GM19238 (cell line): ENCODE measurements around the gene PTOV1.
A peak's percentile ranks its signal among the peaks of the same experiment; 100 is the strongest.

Experiments used
- DNase-seq: peaks from one replicate; pipeline ENCODE4 v3.0.0; 2011; ENCODE audit warnings: low spot score; ENCODE audit not compliant: insufficient read length

The PTOV1 gene

GRCh38 chr19:49850487-49851342 lies at the start of gene PTOV1:
PTOV1 (plus strand) TSS chr19:49851159.
- DNase-seq = peak; percentile 98

DNA sequence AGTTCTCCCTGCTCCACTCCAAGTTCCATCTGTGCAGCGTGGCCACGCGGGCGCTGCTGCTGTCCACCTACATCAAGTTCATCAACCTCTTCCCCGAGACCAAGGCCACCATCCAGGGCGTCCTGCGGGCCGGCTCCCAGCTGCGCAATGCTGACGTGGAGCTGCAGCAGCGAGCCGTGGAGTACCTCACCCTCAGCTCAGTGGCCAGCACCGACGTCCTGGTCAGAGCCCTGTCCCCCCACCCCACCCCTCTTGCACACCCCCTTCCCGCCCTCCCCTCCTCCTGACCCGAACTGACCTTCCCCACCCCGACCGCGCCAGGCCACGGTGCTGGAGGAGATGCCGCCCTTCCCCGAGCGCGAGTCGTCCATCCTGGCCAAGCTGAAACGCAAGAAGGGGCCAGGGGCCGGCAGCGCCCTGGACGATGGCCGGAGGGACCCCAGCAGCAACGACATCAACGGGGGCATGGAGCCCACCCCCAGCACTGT lies 49.5 kb upstream of the PTOV1 start:
- DNase-seq = no peak

GRCh38 chr19:49801966-49802661 lies 48.8 kb upstream of the PTOV1 start:
- no peak for DNase-seq

DNA sequence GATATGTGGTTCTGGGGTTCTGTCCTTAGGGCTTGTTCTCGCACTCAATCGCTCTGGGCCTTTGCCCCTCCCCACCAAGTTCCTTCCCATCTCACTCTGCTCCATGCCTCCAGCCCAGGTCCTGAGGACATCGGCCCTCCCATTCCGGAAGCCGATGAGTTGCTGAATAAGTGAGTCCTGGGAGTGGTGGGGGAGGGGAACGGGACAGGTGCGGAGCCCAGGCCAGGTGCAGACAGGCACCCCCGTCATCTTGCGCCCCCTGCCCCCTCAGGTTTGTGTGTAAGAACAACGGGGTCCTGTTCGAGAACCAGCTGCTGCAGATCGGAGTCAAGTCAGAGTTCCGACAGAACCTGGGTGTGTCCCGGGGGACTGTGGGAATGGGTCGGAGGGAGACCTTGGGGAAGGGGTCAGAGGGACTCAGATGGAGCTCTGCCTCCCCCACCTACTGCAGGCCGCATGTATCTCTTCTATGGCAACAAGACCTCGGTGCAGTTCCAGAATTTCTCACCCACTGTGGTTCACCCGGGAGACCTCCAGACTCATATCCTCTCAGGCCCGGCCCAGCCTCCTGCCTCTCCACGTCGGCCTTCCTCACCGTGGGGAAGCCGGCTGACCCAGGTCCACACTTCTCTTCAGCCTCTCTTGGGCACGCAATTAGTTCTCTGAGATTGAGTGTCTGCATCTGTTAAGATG lies 48.0 kb upstream of the PTOV1 start:
- no peak for DNase-seq

DNA sequence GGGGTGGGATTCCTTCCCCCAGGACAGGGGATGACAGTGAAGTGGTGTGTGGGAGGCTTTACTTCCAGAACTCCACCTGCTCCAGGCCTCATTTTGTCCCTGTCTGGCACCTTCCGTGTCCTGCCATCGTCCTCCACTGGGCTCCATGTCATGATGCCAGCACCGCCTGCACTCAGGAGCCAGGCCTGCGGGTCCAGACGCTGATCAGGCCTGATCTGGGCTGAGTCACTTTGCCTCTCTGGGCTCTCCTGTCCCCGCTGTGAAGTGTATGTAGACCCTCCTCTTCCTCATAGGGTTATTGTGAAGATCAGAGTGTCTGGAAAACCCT lies 47.5 kb upstream of the PTOV1 start:
- no peak for DNase-seq

DNA sequence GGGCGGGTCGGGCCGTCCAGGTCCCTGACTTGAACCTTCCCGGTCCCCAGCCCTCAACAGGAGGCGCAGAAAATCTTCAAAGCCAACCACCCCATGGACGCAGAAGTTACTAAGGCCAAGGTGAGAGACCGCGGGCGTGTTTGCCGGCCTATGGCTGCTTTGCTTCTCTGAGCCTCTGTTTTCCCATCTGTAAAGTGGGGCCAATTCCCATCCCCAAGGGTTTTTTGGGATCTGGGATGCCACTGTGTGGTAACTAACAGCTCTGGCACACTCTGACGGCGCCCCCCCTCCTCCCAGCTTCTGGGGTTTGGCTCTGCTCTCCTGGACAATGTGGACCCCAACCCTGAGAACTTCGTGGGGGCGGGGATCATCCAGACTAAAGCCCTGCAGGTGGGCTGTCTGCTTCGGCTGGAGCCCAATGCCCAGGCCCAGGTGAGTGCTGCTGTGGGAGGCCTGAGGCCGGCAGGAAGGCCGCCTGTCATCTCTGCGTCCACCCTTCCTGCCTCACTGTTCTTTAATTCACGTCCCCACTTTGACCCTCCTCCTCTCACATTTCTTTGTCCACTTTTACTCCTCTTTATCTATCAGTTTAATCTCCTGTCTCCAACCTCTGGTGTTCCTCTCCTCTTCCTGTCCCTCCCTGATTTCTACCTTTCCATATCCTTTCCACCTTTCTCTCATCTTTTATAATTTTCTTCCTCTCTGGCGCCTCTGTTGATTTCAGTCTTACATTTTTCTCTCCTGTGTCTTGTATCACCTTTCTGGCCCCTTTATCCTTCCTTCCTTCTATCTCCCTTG lies 44.9 kb upstream of the PTOV1 start:
- no peak for DNase-seq

DNA sequence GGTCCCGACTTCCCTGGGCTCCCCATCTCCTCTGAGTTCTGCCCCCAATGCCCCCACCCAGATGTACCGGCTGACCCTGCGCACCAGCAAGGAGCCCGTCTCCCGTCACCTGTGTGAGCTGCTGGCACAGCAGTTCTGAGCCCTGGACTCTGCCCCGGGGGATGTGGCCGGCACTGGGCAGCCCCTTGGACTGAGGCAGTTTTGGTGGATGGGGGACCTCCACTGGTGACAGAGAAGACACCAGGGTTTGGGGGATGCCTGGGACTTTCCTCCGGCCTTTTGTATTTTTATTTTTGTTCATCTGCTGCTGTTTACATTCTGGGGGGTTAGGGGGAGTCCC lies 44.4 kb upstream of the PTOV1 start:
- no peak for DNase-seq

GRCh38 chr19:49807058-49807903 lies 43.7 kb upstream of the PTOV1 start:
- DNase-seq = no peak

GRCh38 chr19:49807904-49808675 lies 42.9 kb upstream of the PTOV1 start:
- DNase-seq = no peak

- peak; percentile 87 for DNase-seq
Measured at GRCh38 chr19:49808711-49809159, 42.2 kb upstream of the PTOV1 start.

- peak; percentile 45 for DNase-seq
Measured at GRCh38 chr19:49809160-49809940, 41.6 kb upstream of the PTOV1 start.

DNA sequence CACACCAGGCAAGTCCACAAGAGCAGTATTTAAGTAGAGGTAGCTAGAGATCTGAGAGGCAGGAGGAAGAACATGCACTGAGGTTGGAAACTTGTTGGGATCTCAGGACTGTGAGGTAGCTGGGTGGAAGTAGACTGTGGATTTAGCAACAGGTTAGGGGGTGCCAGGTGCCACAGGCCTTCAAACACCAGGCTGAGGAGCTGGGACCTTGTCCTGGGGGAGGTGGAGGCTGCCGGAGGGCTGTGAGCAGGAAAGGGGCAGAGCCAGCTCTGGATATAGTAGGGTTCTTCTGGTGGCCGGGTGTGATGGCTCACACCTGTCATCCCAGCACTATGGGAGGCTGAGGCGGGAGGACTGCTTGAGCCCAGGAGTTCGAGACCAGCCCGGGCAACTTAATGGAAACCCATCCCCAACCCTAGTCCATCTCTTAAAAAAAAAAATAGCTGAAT lies 41.0 kb upstream of the PTOV1 start:
- no peak for DNase-seq

- DNase-seq = no peak
Measured at GRCh38 chr19:49811328-49811727, 39.6 kb upstream of the PTOV1 start.

DNA sequence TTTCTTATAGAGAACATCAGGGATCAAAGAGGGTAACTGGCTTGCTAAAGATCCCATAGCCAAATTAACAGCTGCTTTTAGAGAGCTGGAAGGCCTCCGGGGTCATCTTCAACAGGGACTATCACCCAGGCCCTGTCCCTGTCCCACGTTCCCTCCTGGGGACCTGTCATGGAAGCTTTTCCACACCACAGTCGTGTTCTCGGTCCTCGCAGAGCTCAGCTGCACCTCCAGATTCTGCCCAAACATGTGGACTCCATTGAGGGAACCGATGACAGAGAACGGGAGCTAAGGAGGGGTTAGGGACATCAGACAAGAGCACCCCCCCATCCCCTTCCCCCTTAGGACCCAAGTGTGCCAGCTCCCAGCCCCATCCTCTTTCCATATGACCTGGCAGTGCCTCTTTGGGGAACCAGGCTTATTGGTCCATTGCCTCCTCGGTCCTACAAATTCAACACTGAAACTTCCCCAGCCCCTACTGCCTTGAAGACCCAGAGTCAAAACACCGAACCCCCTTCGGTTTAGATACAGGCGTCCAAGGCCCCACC lies 38.4 kb upstream of the PTOV1 start:
- DNase-seq = no peak

DNA sequence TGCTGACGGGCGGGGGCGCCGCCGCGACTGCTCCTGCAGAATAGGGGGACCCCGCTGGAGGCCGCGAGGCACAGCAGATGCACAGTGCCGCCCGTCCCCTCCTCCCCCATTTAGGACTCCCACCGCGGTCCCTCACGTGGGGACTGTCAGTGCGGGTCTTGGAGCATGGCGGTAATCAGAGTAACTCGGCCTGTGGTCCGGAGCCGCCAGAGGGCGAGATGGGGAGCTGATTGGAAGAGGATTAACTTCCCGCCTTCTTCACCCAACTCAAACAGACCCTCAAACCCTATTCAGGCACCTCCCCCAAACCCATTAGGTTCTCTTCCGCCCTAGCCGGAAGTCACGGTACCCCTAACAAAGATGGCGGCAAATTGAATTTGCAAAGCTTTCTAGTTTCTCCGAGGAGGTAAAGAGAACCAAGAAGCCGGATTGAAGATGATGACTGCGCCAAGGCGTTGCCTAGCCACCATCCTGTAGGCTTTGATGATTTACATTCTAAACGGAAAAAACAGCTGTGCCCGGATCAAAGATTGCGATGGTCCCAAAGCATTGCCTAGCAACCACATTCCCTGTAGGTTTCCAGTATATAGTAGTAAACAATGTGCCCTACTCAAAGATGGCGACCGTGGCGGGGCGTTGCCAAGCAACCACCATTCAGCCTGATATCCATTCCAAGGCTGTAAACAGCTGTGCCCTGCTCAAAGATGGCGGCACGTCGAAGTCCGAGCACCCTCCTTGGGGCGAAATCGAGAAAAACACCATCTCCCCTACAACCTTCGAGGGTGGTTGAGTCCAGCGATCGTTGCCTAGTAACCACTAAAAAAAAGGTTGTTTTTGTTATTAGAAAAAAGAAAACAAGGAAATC lies 37.7 kb upstream of the PTOV1 start, which contains the start of gene FUZ:
FUZ (minus strand) TSS at position 296 of the 865 bp plus-strand sequence; CDS start at position 110, 186 bp downstream.
- peak; percentile 85 for DNase-seq

DNA sequence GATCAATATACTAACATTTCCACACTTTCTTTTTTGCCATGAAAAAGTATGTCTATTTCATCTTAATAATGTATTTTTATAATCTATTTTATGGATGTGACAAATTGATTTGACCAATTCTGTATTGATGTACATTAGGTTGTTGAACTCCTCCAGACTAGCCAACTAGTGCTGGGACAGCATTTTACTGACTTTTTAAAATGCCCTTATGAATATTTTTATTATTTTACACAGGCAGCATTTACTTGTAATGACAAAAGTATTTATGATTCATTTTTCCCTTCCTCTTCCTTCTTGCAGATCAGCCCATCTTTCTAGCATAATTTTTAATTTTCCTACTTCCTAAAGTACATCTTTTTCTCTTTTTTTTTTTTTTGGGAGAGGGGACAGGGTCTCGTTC lies 36.9 kb upstream of the PTOV1 start:
- DNase-seq = no peak

DNA sequence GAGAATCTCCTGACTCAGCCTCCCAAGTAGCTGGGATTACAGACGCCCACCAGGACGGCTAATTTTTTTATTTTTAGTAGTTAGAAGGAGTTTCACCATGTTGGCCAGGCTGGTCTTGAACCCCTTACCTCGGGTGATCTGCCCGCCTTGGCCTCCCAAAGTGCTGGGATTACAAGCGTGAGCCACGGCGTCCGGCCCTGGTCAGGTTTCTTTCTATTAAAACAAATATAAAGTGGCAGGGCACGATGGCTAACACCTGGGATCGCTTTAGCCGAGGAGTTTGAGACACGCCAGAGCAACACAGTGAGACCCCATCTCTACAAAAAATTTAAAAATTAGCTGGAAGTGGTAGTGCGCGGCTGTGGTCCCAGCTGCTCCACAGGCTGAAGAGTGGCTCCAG lies 34.4 kb upstream of the PTOV1 start:
- DNase-seq = no peak
